Peyer's patch (tissue), 4 donors: ENCODE measurements around the gene ACY1. TPM values are rescaled to one million over a fixed set of nuclear protein-coding genes. Genes with fewer than 3 reads are reported as not detected.

Source experiments
- DNase-seq, 3 donors: peaks; one replicate each; pipeline ENCODE4 v3.0.0-alpha.2; 2017 to 2019
- H3K27ac ChIP-seq, 4 donors: fragments of 200-600 bp; sonication (generic); one replicate each; pipeline ENCODE4 v1.5.1; 2016 to 2019
- H3K27me3 ChIP-seq, 2 donors: fragments of 200-600 bp; sonication (generic); one replicate each; pipeline ENCODE4 v1.5.1; 2019
- H3K36me3 ChIP-seq, 3 donors: fragments of 200-600 bp; sonication (generic); one replicate each; pipeline ENCODE4 v1.5.1; 2016 to 2019
- H3K4me1 ChIP-seq, 4 donors: fragments of 200-600 bp; sonication (generic); one replicate each; pipeline ENCODE4 v1.5.1; 2016 to 2019
- H3K4me3 ChIP-seq, 4 donors: fragments of 200-600 bp; sonication (generic); 1 replicate in 3 of 4; 2 replicates in 1 of 4; pipeline ENCODE4 v1.5.1; 2016 to 2019; ENCODE audit warnings: mild to moderate bottlenecking in 1 of 4
- H3K9me3 ChIP-seq, 4 donors: fragments of 200-600 bp; sonication (generic); one replicate each; pipeline ENCODE4 v1.5.1; 2016 to 2019; ENCODE audit warnings: mild to moderate bottlenecking in 1 of 4
- POLR2A ChIP-seq, 2 donors: fragments of 450-650 bp; IDR thresholded peaks; one replicate each; pipeline ENCODE4 v1.5.1; 2017; ENCODE audit warnings: antibody characterized with exemption in 2 of 2, mild to moderate bottlenecking in 2 of 2, moderate library complexity in 2 of 2
- total RNA-seq, 4 donors: library from RNA; depleted of rRNA; stranded (reverse); fragments of >200 nt; gene quantifications; one replicate each; pipeline ENCODE4 v1.1.0, GENCODE V29; 2016
- TF ChIP-seq, protein P1 (sequence below), 6 experiments: fragments of 450-650 bp in 4 of 6; fragments of 200-600 bp in 2 of 6; sonication (generic) in 1 of 6; IDR thresholded peaks; one replicate each; pipeline ENCODE4 v1.5.1; 2017 to 2019; ENCODE audit warnings: antibody characterized with exemption in 6 of 6, mild to moderate bottlenecking in 3 of 6, moderate library complexity in 1 of 6

ACY1 gene
- total RNA-seq, 4 donors from 2014 or later = 95.7 to 977 (median 609) TPM

GRCh38 chr3:52021489-52022268 is 38.3 kb downstream of the ACY1 start:
- no peak for TF ChIP-seq POLR2A (IDR thresholded peaks at IDR 0.05)
- TF ChIP-seq, protein P1, sequence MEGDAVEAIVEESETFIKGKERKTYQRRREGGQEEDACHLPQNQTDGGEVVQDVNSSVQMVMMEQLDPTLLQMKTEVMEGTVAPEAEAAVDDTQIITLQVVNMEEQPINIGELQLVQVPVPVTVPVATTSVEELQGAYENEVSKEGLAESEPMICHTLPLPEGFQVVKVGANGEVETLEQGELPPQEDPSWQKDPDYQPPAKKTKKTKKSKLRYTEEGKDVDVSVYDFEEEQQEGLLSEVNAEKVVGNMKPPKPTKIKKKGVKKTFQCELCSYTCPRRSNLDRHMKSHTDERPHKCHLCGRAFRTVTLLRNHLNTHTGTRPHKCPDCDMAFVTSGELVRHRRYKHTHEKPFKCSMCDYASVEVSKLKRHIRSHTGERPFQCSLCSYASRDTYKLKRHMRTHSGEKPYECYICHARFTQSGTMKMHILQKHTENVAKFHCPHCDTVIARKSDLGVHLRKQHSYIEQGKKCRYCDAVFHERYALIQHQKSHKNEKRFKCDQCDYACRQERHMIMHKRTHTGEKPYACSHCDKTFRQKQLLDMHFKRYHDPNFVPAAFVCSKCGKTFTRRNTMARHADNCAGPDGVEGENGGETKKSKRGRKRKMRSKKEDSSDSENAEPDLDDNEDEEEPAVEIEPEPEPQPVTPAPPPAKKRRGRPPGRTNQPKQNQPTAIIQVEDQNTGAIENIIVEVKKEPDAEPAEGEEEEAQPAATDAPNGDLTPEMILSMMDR (IDR thresholded peaks at IDR 0.05) = no peak
- no peaks in the 10 kb centered on the region for H3K4me1 ChIP-seq
- peak overlapping the region in 2 of 4 donors; percentile 35 to 39 for H3K27ac ChIP-seq
- no peaks in the 10 kb centered on the region for H3K36me3 ChIP-seq
- no peak for DNase-seq
- H3K27me3 ChIP-seq = no peaks in the 10 kb centered on the region
- no peaks in the 10 kb centered on the region for H3K9me3 ChIP-seq
- H3K4me3 ChIP-seq = no peak overlapping the region

DNA sequence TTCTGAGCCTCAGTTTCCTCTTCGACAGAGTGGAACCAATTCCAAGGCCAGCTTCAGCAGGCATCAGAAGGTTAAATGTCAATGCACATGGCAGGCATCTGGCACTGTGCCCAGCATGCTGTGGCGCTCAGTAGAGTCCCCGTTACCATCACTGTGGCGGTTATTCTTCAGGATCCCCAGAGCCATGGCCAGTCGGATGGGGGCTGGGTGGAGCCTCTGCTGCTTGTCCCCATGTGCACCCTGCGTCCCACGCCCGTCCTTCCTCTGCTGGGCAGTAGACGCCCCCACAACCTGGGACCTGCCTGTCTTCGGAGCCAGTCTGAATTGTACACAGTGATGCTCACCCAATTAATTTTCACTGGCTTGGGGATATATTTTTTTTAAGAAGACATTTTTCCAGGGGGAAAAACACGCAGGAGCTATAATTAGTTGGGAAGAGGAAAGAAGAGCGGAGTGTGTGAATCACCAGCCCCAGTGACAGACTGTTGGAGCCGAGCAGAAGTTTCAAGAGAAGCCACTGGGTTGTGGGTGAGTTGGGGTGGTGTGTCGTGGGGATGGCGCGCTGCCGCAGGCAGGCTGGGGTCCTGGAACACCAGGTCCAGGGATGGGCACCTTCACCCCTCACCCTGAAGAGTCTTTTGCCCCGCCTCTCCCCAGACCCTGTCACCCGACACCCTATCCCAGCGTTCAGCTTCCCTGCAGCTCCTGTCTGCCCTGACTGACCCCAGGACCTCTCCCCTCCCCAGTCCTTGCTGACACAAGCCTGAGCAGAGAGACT is 39.2 kb downstream of the ACY1 start:
- DNase-seq = no peak
- Histone ChIP-seq H3K9me3 (no peaks in the 10 kb centered on the region), H3K4me1 (no peaks in the 10 kb centered on the region), H3K27ac (peak overlapping the region in 2 of 4 donors; percentile 25 to 39), H3K4me3 (no peak overlapping the region), H3K27me3 (no peaks in the 10 kb centered on the region), H3K36me3 (no peaks in the 10 kb centered on the region)
- TF ChIP-seq, protein P1 (IDR thresholded peaks at IDR 0.05) = no peak
- no peak for TF ChIP-seq POLR2A (IDR thresholded peaks at IDR 0.05)

GRCh38 chr3:52023101-52023770 is 39.9 kb downstream of the ACY1 start:
- no peak for TF ChIP-seq POLR2A (IDR thresholded peaks at IDR 0.05)
- TF ChIP-seq, protein P1 (IDR thresholded peaks at IDR 0.05) = no peak
- Histone ChIP-seq H3K27ac (no peak overlapping the region), H3K4me3 (no peak overlapping the region), H3K4me1 (no peaks in the 10 kb centered on the region), H3K36me3 (no peaks in the 10 kb centered on the region), H3K27me3 (no peaks in the 10 kb centered on the region), H3K9me3 (no peaks in the 10 kb centered on the region)
- DNase-seq = no peak

GRCh38 chr3:52023860-52024764 is 40.8 kb downstream of the ACY1 start:
- DNase-seq = no peak
- H3K9me3 ChIP-seq = no peaks in the 10 kb centered on the region
- H3K27ac ChIP-seq = no peak overlapping the region

More at GRCh38 chr3:52023860-52024764, 40.8 kb downstream of the ACY1 start:
- TF ChIP-seq POLR2A (IDR thresholded peaks at IDR 0.05) = no peak
- TF ChIP-seq, protein P1 (IDR thresholded peaks at IDR 0.05) = no peak
- no peak overlapping the region for H3K4me3 ChIP-seq
- H3K27me3 ChIP-seq = no peaks in the 10 kb centered on the region
- H3K36me3 ChIP-seq = no peaks in the 10 kb centered on the region
- no peaks in the 10 kb centered on the region for H3K4me1 ChIP-seq
